ENCODE measurements around the gene FAM222B.
"Not testable (repeated sequence)": the region's sequence is repeated elsewhere in the genome, so short reads cannot be mapped to it uniquely, and the experiment has no call there.

Gene FAM222B

GRCh38 chr17:28726226-28726626 lies 116.4 kb downstream of the FAM222B start, which contains the start of gene TLCD1:
Gene TLCD1 (minus strand): TSS chr17:28726233. CDS start chr17:28726097, 136 bp downstream.
- DNase-seq = peak; percentile 35

- peak; percentile 71 for DNase-seq
Measured at GRCh38 chr17:28725660-28726225, 116.8 kb downstream of the FAM222B start.

GRCh38 chr17:28725166-28725659 lies 117.4 kb downstream of the FAM222B start:
- DNase-seq = no peak

- no peak for DNase-seq
Measured at GRCh38 chr17:28724500-28725165, 118.0 kb downstream of the FAM222B start.

GRCh38 chr17:28723836-28724499 lies 118.6 kb downstream of the FAM222B start:
- not testable (repeated sequence) for DNase-seq

- no peak for DNase-seq
Measured at GRCh38 chr17:28723159-28723835, 119.3 kb downstream of the FAM222B start.

- DNase-seq = no peak
Measured at GRCh38 chr17:28722417-28723158, 120.0 kb downstream of the FAM222B start.

GRCh38 chr17:28720997-28721329 lies 121.6 kb downstream of the FAM222B start:
- DNase-seq = not testable (repeated sequence)

GRCh38 chr17:28720247-28720996 lies 122.2 kb downstream of the FAM222B start:
- DNase-seq = no peak

- no peak for DNase-seq
Measured at GRCh38 chr17:28719021-28719433, 123.6 kb downstream of the FAM222B start.

- DNase-seq = no peak
Measured at GRCh38 chr17:28718333-28719020, 124.1 kb downstream of the FAM222B start.

GRCh38 chr17:28717578-28718332 lies 124.8 kb downstream of the FAM222B start, which contains the start of gene RAB34:
Gene RAB34 (minus strand): TSS chr17:28717868. CDS start chr17:28717266, 602 bp downstream.
- DNase-seq = no peak

- DNase-seq = no peak
Measured at GRCh38 chr17:28716740-28717577, 125.6 kb downstream of the FAM222B start.

GRCh38 chr17:28715217-28715616 lies 127.4 kb downstream of the FAM222B start:
- DNase-seq = no peak

- DNase-seq = no peak
Measured at GRCh38 chr17:28714281-28714680, 128.3 kb downstream of the FAM222B start.

- DNase-seq = no peak
Measured at GRCh38 chr17:28712705-28713415, 129.7 kb downstream of the FAM222B start.

GRCh38 chr17:28712032-28712704 lies 130.4 kb downstream of the FAM222B start:
- DNase-seq = no peak

- no peak for DNase-seq
Measured at GRCh38 chr17:28711723-28712031, 130.9 kb downstream of the FAM222B start, which contains the start of gene PROCA1. Gene PROCA1 (minus strand): TSS chr17:28711888. CDS start chr17:28711660, 228 bp downstream.
